SU-DHL-6 (cell line): ENCODE data around the gene NCAM2.

Experiments used
- EZH2phosphoT487 ChIP-seq: fragments of 200-600 bp; sonication (generic), shearing (Covaris generic); conservative IDR thresholded peaks from 2 replicates; pipeline ENCODE4 v1.6.1; 2018; ENCODE audit warnings: mild to moderate bottlenecking, antibody characterized with exemption, low read length, moderate library complexity, mixed read lengths
- TF ChIP-seq, protein P1 (sequence below): fragments of 200-600 bp; sonication (generic); IDR thresholded peaks from one replicate; pipeline ENCODE4 v1.5.1; 2017; ENCODE audit warnings: antibody characterized with exemption, mild to moderate bottlenecking, low read length, moderate library complexity; ENCODE audit not compliant: insufficient read depth, poor library complexity, severe bottlenecking

- TF ChIP-seq, protein P1, sequence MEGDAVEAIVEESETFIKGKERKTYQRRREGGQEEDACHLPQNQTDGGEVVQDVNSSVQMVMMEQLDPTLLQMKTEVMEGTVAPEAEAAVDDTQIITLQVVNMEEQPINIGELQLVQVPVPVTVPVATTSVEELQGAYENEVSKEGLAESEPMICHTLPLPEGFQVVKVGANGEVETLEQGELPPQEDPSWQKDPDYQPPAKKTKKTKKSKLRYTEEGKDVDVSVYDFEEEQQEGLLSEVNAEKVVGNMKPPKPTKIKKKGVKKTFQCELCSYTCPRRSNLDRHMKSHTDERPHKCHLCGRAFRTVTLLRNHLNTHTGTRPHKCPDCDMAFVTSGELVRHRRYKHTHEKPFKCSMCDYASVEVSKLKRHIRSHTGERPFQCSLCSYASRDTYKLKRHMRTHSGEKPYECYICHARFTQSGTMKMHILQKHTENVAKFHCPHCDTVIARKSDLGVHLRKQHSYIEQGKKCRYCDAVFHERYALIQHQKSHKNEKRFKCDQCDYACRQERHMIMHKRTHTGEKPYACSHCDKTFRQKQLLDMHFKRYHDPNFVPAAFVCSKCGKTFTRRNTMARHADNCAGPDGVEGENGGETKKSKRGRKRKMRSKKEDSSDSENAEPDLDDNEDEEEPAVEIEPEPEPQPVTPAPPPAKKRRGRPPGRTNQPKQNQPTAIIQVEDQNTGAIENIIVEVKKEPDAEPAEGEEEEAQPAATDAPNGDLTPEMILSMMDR, result no peak
- no peak for TF ChIP-seq EZH2phosphoT487
Measured at GRCh38 chr21:21412096-21412495, 413.9 kb downstream of the NCAM2 start.
